Parathyroid adenoma (tissue), 2 donors: ENCODE data around the gene KLF16.

Source experiments
- H2AFZ ChIP-seq: fragments of 300-600 bp; sonication (generic); one replicate; pipeline ENCODE4 v1.7.0; 2017; ENCODE audit warnings: antibody characterized with exemption, mild to moderate bottlenecking
- H3K27ac ChIP-seq: fragments of 300-600 bp; sonication (generic); one replicate; pipeline ENCODE4 v1.7.0; 2017
- H3K27me3 ChIP-seq: fragments of 300-600 bp; sonication (generic); one replicate; pipeline ENCODE4 v1.7.0; 2017; ENCODE audit warnings: low read length; ENCODE audit not compliant: control insufficient read depth, insufficient read depth
- H3K36me3 ChIP-seq: fragments of 300-600 bp; sonication (generic); one replicate; pipeline ENCODE4 v1.7.0; 2017; ENCODE audit warnings: low read length; ENCODE audit not compliant: control insufficient read depth, insufficient read depth
- H3K4me1 ChIP-seq: fragments of 300-600 bp; sonication (generic); one replicate; pipeline ENCODE4 v1.7.0; 2017; ENCODE audit warnings: control low read depth
- H3K4me2 ChIP-seq: fragments of 300-600 bp; sonication (generic); one replicate; pipeline ENCODE4 v1.7.0; 2017; ENCODE audit warnings: low read length
- H3K4me3 ChIP-seq: fragments of 300-600 bp; sonication (generic); one replicate; pipeline ENCODE4 v1.7.0; 2017; ENCODE audit warnings: low read depth, low read length
- H3K79me2 ChIP-seq: fragments of 300-600 bp; sonication (generic); one replicate; pipeline ENCODE4 v1.7.0; 2017; ENCODE audit warnings: control low read depth
- H3K9ac ChIP-seq: fragments of 300-600 bp; sonication (generic); one replicate; pipeline ENCODE4 v1.7.0; 2017; ENCODE audit warnings: mild to moderate bottlenecking
- H3K9me3 ChIP-seq: fragments of 300-600 bp; sonication (generic); one replicate; pipeline ENCODE4 v1.7.0; 2017; ENCODE audit warnings: low read length; ENCODE audit not compliant: control insufficient read depth
- CTCF ChIP-seq: fragments of 300-600 bp; sonication (generic); IDR thresholded peaks from one replicate; pipeline ENCODE4 v1.7.0; 2017; ENCODE audit warnings: antibody characterized with exemption, mild to moderate bottlenecking
- donor health status: primary hyperparathyroidism.

The KLF16 gene

DNA sequence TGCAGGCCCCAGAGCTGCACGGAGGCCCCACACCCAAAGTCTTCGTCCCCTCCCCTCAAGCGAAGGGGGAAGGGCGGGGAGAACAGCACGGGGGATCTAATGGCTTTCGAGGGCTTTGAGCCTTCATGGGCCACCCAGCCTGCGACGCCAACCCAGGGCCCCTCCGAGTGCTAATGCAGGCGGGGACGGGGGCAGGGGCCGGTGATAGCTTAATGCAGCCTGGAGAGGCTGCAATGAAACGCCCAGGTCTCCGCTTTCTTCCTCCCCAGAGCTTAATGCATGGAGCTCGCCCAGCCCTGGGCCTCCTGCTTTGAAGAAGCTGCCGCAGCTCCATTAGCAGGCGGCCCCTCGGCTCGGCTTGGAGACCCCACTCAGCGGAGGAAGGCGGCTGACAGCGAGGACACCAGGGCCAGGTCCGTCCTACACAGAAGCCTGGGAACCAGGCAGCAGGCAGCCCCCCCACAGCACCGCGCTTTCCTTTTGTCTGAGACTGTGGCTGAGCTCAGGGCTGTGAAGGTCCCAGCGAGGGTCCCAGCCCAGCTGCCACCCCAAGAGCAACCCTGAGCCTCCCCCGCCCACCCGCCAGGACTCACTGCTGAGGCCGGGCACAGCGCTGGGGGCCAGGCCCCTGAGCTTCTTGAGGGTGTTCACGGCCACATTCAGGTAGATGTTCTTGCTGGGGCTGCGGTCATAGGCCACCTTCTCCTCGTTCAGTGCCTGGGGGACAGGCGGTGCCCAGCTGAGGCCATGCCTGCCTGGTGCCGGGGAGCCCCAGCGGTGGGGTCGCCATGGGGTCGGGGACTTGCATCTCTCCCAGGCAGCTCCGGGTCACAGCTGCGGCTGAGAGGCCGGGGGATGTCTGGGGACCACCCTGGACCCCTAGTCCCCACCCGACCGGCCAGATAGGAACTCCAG lies 43.8 kb downstream of the KLF16 start:
- H3K27ac ChIP-seq: no peak overlapping the region
- no peaks in the 10 kb centered on the region for H3K9me3 ChIP-seq
- H2AFZ ChIP-seq: no peak overlapping the region
- TF ChIP-seq CTCF: no peak
- H3K4me3 ChIP-seq: no peak overlapping the region
- no peaks in the 10 kb centered on the region for H3K27me3 ChIP-seq
- no peaks in the 10 kb centered on the region for H3K4me1 ChIP-seq
- no peaks in the 10 kb centered on the region for H3K36me3 ChIP-seq
- peaks cover 3% of the 10 kb centered on the region for H3K79me2 ChIP-seq
- no peak overlapping the region for H3K9ac ChIP-seq
- no peak overlapping the region for H3K4me2 ChIP-seq

DNA sequence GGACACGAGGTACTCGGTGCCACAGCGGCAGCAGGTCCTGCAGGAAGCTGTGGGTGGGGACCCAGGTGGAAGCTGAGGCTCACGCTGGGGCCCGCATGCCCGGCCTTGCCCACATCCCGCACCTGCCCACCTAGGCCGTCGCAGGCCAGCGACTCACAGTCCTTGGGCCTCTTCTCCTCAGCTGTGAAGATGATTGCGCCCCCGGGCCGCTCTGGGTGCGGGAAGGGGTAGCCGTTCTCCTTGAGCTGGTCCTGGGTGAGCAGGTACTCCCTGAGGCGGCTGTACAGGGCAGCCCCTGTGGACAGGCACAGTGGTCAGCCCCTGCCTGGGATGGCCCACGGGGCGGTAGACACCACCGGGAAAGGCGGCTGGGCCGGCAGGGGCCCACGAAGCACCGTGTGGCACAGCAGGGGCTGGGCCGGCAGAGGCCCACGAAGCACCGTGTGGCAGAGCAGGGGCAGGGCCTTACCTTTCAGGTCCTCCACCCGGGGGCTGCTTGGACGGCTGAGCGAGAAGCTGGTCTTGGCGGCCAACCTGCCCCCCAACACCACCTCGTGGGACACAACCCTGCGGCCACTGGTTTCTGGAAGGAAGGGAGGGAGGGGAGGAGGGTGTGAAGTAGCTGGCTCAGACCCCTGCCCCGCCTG lies 44.7 kb downstream of the KLF16 start:
- Histone ChIP-seq H3K36me3 (no peaks in the 10 kb centered on the region), H3K4me3 (no peak overlapping the region), H3K4me2 (no peak overlapping the region), H3K9me3 (no peaks in the 10 kb centered on the region), H3K9ac (no peak overlapping the region), H2AFZ (no peak overlapping the region), H3K4me1 (no peaks in the 10 kb centered on the region), H3K27ac (no peak overlapping the region), H3K79me2 (peaks cover 3% of the 10 kb centered on the region), H3K27me3 (no peaks in the 10 kb centered on the region)
- TF ChIP-seq CTCF: no peak

- Histone ChIP-seq H3K27ac (no peak overlapping the region), H3K4me3 (no peak overlapping the region), H3K27me3 (no peaks in the 10 kb centered on the region), H3K36me3 (no peaks in the 10 kb centered on the region), H2AFZ (no peak overlapping the region), H3K79me2 (no peaks in the 10 kb centered on the region), H3K9me3 (no peaks in the 10 kb centered on the region), H3K4me2 (no peak overlapping the region), H3K4me1 (peaks cover 2% of the 10 kb centered on the region), H3K9ac (no peak overlapping the region)
- no peak for TF ChIP-seq CTCF
These were observed 45.7 kb downstream of the KLF16 start for GRCh38 chr19:1817553-1818179.

DNA sequence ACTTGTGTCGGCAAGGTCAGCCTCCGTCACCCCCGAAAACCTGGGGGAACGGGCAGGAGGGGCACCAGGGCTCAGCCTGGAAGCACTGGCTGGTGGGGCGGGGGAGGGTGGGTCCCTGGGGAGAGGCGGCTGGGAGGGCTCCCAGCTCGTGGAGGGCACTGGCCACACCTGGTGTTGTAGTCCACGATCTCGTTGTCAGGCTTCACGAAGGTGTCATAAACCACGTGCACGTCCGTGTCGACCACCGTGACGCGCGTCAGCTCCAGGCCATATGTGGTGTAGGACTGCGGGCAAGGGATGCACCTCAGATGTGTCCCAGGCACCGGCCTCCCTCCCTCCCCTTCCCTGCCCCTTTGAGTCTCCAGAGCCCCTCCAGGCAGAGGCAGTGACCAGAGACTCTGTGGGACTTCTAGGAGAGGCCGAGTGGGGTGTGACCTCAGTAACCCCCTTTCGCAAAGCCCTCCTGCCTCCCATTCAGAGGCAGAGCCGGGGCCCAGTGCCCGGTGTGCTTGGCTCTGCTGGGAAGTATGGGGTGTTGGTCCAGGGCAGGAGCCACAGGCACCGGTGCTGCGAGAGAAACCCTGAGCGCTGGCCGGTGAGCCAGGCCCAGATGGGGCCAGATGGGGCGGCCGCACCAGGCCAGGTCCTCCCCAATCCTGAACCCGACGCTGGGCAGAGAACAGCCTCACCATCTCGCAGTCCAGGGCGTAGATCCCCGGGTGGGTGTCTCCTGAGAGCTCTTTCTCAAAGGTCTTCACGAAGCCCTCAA lies 46.7 kb downstream of the KLF16 start:
- Histone ChIP-seq H3K27ac (no peak overlapping the region), H3K9ac (no peak overlapping the region), H3K79me2 (no peaks in the 10 kb centered on the region), H3K4me3 (no peak overlapping the region), H3K27me3 (no peaks in the 10 kb centered on the region), H3K4me1 (peaks cover 4% of the 10 kb centered on the region), H3K36me3 (no peaks in the 10 kb centered on the region), H2AFZ (no peak overlapping the region), H3K4me2 (no peak overlapping the region), H3K9me3 (no peaks in the 10 kb centered on the region)
- TF ChIP-seq CTCF: no peak
